HG02759 (cell line): ENCODE results near the gene DYRK4.
A peak's percentile ranks its signal among the peaks of the same experiment; 100 is the strongest.

Experiments
- ATAC-seq: cut with Tn5 transposase; IDR thresholded peaks from one replicate; pipeline ENCODE4 v1.9.1; 2021; ENCODE audit warnings: mild to moderate bottlenecking, moderate library complexity; ENCODE audit not compliant: unreplicated experiment

DYRK4 gene

DNA sequence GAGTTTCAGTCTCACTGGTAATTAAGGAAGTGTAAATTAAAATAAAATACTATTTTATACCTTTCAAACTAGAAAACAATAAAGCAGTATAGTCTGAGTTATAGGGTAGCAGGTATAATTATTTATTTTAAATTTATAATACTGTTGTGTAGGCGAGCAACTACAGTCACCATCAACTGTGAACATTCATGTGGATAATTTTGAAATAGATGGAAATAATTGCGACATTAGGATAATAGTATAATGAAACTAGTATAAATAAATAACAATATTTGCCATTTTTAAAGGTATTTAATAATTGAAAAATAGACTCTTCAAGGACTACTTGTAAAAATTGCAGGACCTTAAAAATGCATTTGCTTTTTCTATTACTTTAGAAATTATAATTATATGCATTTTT lies 3.8 kb upstream of the DYRK4 start:
- ATAC-seq = no peak

DNA sequence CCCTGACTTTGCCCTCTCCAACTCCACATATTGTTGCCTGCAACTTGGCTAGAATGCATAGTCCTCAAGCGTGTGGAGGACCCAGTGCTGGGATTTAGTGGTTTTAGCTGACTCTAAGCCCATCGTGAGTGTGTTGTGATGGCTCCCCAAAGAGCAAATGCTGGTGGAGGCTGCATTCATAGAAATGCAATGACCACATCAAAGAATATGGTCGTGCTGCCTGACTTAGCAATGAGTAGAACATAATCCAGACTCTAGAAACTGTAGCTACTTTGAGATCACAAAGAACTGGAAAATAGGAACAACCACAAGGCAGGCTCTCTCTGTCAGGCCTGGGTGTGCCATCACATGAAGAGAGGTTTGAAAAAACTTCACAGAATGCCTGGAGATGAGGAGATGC lies 1.3 kb downstream of the DYRK4 start:
- ATAC-seq = no peak

DNA sequence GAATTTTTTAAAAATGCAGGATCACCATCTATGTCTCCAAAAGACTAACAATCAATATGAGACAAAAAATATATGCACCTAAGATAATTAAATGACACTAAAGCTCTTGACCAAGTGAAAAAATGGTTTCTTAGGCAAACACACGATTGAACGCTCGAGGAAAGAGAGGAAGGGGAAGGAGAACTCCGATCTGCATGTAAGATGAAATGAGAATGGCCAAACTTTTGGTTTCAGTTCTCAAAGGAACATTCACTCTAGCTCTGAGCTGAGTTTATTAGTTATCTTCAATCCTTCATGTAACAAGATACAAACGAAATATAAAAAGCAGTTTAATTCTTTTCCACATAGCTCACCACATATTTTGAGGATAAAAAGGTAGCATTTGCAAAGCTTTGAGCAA lies 2.8 kb downstream of the DYRK4 start:
- ATAC-seq = no peak

DNA sequence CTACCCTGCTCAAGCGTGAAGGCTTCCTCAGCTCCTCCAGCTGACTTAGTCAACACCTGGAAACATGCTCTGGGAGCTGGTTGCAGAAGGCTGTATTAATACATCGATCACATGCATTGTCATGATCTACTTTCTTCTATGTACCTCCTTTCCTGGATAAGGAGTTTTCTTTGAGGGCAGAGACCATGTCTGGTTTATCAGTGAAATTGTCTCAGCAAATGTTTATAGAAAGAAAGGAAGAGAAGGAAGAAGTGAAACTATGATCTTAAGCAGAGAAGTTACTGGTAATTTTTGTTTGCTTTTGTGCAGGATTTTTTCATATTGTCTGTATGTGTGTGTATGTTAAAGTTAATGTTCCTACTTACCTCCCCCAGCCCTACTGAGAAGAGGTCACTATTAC lies 4.5 kb downstream of the DYRK4 start:
- ATAC-seq = no peak

DNA sequence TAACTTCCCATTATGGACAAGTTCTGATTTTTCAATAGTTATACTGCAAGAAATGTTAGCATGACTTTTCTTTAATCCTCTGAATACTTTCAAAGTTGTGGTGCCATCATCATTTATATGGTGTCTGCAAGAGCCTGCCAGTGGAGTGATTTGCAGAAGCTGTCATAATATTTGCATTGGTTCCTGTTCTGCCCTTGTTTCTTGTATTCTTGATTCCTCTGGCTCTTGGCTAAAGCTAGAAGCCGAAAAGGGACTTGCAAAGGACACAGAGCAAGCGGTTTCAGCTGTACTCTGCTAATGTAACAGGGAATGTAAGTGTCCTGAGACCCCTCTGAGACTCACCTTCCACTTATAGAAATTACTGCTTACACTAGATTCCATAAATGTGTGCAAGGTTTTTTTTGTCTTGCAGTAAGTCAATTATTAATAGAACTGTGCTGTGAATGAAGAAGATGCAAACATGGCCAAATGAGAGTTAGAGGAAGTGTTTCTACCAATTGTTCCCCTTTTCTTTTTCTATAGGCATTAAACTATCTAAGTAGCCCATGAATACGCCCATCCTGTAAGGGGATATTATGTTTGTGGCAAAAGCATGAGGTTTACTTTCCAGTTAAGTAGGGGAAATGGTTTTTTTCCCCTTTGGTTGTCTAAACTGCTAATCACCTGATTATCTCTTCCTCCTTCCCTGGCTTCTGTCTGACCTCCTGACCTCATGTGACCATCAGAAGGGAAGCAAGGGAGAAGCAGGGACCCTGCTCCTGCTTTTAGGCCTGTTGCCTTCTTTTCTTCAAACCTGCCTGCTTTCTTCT lies 5.3 kb downstream of the DYRK4 start:
- peak; percentile 54 for ATAC-seq

DNA sequence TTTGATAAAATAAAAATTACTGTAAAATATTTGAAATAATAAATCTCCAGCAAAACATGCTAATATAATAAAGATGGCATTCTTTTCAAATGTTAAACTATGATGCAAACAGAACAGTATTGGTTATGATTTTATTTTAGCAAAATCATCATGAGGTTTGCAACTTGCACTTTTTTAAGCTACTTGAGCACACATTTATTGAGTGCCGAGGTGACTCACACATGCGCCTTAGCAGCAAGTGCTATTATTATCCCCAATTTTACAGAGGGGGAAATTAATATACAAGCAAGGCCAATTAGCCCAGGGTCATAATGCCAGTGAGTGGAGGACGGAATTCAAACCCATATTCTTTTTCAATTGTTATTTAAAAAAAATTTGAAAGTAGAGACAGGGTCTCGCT lies 7.3 kb downstream of the DYRK4 start:
- ATAC-seq = no peak

DNA sequence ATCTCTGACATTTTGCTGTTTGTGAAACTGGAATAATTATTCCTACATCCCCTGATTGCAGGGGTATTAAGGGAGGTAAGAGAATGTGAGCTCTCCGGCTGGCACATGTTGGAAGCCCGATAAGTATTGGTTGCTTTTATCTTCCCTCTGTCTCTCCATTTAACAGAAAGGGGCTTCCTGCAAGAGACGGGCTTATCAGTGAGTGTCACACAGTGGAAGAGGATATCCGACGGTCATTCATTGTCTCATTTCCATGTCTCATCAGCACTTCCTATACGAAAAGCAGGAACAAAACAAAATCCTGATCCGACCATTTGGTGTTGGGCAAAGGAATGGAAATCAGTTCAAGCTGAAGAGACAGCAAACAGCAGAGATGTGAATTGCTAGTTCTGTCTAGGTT lies 10.7 kb downstream of the DYRK4 start:
- ATAC-seq = no peak

DNA sequence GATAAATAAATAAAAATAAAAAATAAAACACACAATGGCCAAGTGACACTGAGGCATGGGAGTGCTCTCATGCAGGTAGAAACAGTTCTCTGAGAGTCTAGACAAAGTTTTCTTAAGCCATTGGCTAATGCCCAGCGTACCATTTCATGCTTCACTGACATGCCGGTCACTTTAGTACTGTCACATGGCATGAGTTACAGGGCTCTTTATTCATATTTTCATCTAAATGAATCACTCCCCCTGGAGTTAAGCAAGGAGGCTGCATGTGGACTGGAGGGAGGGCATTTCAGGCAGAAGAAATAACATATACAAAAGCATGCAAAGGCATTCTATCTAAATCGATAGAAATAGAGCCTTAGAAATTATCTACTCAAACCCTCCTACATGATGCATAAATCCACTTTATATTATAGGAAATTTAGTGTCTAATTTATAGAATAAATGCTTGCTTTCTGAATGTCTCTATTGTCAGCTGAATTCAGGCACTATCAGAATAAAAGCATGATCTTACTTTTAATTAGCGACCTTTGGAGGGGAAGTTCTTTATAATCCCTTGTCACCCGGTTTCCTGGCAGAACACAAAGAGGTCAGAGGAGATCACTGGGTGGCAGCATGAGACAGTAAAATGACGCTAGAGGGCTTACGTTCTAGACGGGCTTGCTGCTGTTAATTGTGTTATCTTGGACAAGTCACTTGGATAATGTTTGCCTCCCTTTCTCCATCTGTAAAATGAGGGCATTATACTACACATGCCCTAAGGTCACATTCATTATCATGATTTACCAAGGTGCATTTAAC lies 17.5 kb downstream of the DYRK4 start:
- no peak for ATAC-seq

DNA sequence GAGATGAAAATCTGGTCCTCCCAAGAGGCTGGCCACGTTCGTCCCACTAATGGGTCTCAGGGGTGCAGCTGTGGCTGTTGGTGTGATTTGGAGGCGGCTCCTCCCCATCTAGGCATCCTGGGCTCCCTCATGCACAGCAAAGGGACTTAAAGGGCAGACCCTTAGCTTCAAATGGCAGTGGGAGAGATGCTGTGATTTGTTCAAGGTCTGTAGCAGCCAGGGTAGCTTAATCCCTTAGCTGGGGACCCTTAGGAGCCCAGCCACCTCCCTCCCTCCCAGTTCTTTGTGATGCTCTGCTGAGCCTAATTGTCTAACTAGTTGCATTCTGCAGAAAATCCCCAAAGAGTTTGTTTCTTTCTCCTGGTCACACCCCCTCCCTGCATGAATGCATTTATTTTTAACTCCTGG lies 18.3 kb downstream of the DYRK4 start:
- no peak for ATAC-seq

DNA sequence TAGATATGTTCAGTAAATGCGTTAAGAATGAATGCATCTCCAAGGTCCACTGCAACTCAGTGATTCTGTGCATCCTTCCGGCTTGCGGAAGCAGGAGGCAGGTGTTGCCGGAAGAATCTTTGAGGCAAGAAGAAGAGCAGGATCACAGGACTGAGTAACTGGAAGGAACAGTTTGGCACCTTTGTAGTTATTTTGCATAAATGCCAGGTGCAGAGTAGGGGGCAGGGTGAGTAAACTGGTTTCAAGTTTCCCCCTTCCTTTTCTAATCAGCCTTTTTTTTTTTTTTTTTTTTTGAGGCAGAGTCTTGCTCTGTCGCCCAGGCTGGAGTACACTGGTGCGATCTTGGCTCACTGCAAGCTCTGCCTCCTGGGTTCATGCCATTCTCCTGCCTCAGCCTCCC lies 22.3 kb downstream of the DYRK4 start:
- no peak for ATAC-seq

DNA sequence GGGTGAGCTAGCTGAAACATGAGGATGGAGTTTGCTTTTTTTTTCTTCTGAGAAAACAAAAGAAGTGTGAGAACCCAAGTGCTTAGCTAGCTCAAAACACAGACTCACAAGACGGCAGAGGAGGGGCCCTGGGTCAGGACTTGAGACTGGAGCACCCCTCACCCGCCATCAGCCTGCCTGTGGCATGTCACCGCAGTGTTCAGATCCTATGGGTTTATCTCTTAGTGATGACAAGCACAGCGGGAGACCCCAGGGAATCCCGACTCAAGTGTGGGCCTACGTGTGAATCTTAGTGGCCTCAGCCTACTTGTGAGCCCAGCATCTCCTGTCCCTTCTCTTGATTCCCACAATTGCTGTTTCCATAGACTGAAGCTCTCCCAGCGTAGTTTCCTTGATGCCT lies 22.9 kb downstream of the DYRK4 start:
- ATAC-seq = no peak

DNA sequence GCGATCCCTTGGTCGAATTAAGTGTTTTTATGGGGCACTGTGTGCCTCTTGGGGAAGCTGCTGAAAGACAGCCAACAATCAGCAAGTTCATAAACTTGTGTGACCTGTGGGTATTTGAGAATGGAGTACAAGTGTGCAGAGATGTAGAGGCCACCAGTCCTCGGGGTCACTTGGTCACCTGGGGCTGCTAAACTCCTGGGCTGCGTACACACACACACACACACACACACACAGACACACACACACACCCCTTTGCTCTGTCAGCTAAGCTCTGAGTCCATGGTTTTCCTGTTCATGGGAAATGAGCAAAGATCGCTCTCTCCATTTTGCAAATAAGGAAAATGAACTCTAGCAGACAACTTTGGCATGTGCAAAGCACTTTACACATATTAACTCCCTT lies 24.5 kb downstream of the DYRK4 start:
- no peak for ATAC-seq

DNA sequence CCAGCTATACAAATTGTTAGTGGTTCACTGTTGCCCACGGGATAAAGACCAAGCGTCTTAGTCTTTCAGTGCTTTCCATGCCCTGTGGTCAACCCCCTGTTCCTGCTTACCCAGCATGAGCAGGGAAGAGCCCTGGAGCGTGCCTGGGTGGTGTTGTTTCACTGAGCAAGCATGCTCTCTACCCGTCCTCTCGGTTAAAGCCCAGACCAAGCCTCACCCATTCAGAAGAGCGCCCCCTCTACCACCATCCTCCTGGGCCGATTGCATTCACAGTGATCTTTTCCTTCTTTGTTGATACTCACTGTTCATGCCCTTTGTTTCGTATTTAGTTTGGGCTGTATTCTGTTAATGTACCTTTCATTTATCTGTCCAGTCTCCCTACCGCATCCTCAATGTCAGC lies 25.1 kb downstream of the DYRK4 start:
- no peak for ATAC-seq

DNA sequence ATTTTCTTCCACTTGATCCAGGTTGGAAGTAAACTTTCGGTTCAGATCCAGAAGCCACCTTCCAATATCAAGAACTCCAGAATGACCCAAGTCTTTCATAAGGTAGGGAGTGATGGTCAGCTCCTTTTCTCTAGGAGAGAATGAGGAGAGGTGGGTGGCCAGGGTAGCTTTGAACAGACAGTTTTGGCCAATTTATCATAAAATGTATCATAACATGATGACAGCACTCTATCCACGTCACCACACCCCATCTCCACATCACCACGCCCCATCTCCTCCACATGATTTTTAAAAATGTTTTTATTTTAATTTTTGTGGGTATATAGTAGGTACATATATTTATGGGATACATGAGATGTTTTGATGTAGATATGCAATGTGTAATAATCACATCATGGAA lies 26.9 kb downstream of the DYRK4 start:
- no peak for ATAC-seq

DNA sequence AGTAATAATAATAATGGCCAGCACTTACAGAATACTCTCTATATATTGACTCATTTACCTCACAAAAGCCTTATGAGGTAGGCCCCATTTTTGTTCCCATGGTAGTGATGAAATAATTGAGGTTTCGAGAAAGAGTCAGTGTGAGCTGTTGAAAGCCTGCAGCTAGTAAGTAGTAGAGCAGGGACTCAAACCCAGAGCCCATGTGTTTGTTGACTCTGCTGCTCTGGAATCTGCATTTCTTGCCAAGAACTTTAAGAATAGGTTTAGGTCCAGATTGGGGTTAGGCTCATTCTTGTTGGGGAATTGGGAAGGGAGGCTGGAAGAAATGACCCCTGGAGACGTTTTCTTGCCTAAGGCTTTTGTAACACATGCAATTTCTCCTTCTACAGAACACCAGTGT lies 27.9 kb downstream of the DYRK4 start:
- no peak for ATAC-seq

DNA sequence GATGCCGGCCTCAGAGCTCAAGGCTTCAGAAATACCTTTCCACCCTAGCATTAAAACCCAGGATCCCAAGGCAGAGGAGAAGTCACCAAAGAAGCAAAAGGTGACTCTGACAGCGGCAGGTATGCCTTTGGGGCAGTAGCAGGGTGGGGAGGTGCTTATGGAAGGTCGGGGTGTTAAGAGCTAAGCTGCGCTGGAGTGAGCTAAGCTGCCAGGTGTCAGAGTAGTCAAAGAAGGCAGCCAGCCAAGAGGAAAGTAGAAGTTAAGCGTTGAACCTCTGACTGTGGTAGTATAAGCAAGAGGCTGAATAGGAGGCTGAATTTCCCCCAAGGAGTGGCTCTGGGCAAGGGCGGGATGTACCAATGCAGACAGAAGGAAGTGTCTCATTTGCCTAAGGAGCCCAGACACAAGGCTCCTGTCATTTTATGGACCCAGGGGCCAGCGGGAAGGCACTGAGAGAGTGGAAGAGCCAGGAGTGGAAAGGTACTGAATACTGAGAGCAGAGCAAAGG lies 29.2 kb downstream of the DYRK4 start:
- no peak for ATAC-seq

DNA sequence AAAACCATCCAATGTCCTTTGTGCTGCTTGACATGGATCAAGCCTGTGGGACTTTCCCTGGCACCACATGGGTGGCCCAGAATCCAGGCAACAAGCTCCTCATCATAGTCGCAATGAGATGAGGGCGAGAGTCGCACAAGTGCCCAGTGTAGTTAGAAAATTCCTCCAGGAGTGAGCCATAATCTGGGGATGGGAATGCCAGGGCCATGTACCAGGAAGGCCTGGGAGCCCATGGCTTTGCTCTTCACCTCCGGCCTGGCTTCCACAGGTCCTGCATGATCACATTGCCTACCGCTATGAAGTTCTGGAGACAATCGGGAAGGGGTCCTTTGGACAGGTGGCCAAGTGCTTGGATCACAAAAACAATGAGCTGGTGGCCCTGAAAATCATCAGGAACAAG lies 33.9 kb downstream of the DYRK4 start:
- no peak for ATAC-seq

DNA sequence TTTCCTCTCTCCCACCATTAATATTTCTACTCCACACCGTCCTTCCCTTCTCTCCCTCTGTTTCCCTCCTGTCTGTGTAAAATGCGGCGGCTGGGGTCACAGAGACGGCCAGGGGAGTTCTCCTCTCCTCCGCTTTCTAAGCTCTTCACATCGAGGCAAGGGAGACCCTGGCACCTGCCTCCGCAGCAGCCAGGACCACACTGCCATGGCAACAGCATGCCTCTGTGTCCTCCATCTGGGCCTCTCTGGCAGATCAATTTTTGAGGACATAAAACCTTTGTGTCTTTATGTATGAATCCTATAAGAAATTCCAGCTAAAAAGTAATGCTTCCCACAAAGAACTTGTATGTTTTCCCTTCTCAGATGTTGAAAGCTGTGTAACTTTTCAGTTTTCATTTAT lies 41.4 kb downstream of the DYRK4 start:
- no peak for ATAC-seq

DNA sequence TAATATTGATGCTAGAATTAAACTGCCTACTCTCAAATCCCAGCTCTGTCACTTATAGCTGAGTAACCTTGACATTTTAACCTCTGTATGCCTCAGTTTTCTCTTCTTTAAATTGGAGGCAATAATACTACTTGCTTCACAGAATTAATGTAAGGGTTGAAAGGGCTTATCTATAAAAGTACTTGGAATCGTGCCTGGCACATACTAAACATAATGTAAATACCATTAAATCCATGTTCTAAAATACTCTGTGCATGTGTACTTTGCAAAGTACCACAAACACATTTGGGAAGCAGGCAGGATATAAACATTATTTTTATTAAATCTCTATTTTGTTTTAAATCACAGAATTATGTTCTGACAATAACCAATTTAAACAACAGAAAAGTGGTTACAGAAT lies 41.9 kb downstream of the DYRK4 start:
- ATAC-seq = no peak

DNA sequence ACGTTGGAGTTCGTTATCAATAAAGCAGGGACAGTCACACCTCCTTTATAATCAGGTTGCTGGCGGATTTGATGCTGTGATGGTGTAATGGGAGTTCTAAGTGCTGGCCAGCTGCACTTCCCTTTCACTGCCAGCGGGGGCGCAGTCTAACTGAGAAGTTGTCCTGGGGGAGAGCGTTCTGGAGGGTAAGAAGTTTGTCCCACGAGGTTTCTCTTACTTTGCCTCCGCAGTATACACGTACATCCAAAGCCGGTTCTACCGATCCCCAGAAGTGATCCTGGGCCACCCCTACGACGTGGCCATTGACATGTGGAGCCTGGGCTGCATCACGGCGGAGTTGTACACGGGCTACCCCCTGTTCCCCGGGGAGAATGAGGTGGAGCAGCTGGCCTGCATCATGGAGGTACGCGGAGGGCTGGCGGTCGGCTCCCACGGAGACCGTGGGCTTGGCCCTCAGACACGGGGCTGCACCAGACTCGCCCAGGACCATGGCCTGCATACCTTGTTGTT lies 42.7 kb downstream of the DYRK4 start:
- peak; percentile 95 for ATAC-seq

DNA sequence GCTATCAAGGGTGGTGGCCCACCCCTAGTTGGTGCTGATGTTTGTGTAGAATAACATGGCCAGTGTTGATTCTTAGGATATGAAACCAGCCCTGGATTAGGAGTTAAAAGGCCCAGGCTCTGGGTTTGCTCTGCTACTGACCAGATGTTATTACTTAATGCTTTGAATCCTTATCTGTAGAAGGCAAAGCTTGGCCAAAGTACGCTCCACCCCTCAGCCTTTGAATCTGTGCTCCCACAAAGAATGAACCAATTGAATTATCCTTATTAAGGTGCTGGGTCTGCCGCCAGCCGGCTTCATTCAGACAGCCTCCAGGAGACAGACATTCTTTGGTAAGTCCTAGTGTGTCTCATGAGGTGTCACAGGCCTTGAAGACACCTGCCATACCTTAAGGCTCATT lies 45.0 kb downstream of the DYRK4 start:
- no peak for ATAC-seq

DNA sequence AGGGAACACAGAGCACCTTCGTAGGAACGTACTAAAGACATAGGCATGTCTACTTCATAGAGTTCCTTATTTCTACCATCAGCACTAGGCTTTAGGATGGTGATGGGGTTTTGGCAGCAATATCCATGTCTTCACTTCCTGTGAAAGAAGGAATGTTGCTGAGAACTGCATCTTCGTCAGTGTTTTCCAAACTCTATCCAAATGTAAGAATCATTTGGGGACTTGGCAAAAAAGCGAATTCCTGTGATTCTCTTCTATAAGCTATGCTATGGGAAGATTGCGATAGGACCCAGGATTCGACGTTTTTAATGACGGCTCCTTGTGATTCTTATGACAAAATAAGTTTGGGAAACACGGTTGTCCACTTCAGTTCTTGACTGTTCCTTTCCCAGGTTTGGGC lies 47.1 kb downstream of the DYRK4 start:
- no peak for ATAC-seq
